H9 (cell line): Measurements from ENCODE around the gene CRMP1. TPM values are rescaled to one million over a fixed set of nuclear protein-coding genes. Genes with fewer than 3 reads are reported as not detected.

Experiments used
- DNase-seq: peaks from one replicate; pipeline ENCODE4 v3.0.0-alpha.2; 2017
- H2AFZ ChIP-seq: one replicate; pipeline ENCODE4 v1.6.1; 2013; ENCODE audit warnings: mild to moderate bottlenecking, low read length, control low read depth, moderate library complexity
- H2AK5ac ChIP-seq: 2 replicates; pipeline ENCODE4 v1.6.1; 2013; ENCODE audit warnings: low read length, control low read depth, mixed read lengths; ENCODE audit not compliant: insufficient read length
- H2BK120ac ChIP-seq: one replicate; pipeline ENCODE4 v1.6.1; 2013; ENCODE audit warnings: low read depth, mild to moderate bottlenecking, low read length, control low read depth, inconsistent platforms; ENCODE audit not compliant: poor library complexity, severe bottlenecking
- H2BK12ac ChIP-seq: 2 replicates; pipeline ENCODE4 v1.6.1; 2013; ENCODE audit warnings: low read length, control low read depth, mixed read lengths, low read depth; ENCODE audit not compliant: insufficient read length
- H2BK15ac ChIP-seq: 2 replicates; pipeline ENCODE4 v1.6.1; 2013; ENCODE audit warnings: low read depth, low read length, control low read depth
- H2BK20ac ChIP-seq: one replicate; pipeline ENCODE4 v1.6.1; 2013; ENCODE audit warnings: low read depth, mild to moderate bottlenecking, low read length, control low read depth, inconsistent platforms; ENCODE audit not compliant: poor library complexity, severe bottlenecking
- H2BK5ac ChIP-seq: 2 replicates; pipeline ENCODE4 v1.6.1; 2013; ENCODE audit warnings: low read length, control low read depth, mixed read lengths; ENCODE audit not compliant: insufficient read length
- H3K14ac ChIP-seq: 2 replicates; pipeline ENCODE4 v1.6.1; 2013; ENCODE audit warnings: low read length, control low read depth; ENCODE audit not compliant: insufficient read depth
- H3K18ac ChIP-seq: 2 replicates; pipeline ENCODE4 v1.6.1; 2013; ENCODE audit warnings: low read depth, mild to moderate bottlenecking, mixed read lengths, low read length, control low read depth; ENCODE audit not compliant: insufficient read length
- H3K23ac ChIP-seq: 2 replicates; pipeline ENCODE4 v1.6.1; 2013; ENCODE audit warnings: low read length, control low read depth, mixed read lengths, low read depth; ENCODE audit not compliant: insufficient read length
- H3K23me2 ChIP-seq: 2 replicates; pipeline ENCODE4 v1.6.1; 2013; ENCODE audit warnings: low read depth, mild to moderate bottlenecking, mixed read lengths, low read length, control low read depth; ENCODE audit not compliant: insufficient read length, poor library complexity, severe bottlenecking
- H3K27ac ChIP-seq: 2 replicates; pipeline ENCODE4 v1.5.1; 2013; ENCODE audit warnings: low read length, control low read depth, mixed read lengths, low read depth; ENCODE audit not compliant: insufficient read length
- H3K27me3 ChIP-seq: 2 replicates; pipeline ENCODE4 v1.6.1; 2013; ENCODE audit warnings: low read length, control low read depth, inconsistent platforms; ENCODE audit not compliant: insufficient read depth
- H3K4ac ChIP-seq: 2 replicates; pipeline ENCODE4 v1.6.1; 2013; ENCODE audit warnings: low read depth, mild to moderate bottlenecking, control low read depth, inconsistent platforms, low read length, moderate library complexity
- H3K4me1 ChIP-seq: 2 replicates; pipeline ENCODE4 v1.6.1; 2013; ENCODE audit warnings: low read length, control low read depth, inconsistent platforms; ENCODE audit not compliant: insufficient read depth
- H3K4me2 ChIP-seq: 2 replicates; pipeline ENCODE4 v1.6.1; 2013; ENCODE audit warnings: low read length, control low read depth, mixed read lengths; ENCODE audit not compliant: insufficient read length, insufficient read depth
- H3K56ac ChIP-seq: 2 replicates; pipeline ENCODE4 v1.6.1; 2013; ENCODE audit warnings: low read depth, mild to moderate bottlenecking, mixed read lengths, low read length, control low read depth; ENCODE audit not compliant: insufficient read length
- H3K79me1 ChIP-seq: 2 replicates; pipeline ENCODE4 v1.6.1; 2013; ENCODE audit warnings: low read depth, mild to moderate bottlenecking, moderate library complexity, low read length, control low read depth, inconsistent platforms; ENCODE audit not compliant: insufficient read depth, poor library complexity, severe bottlenecking
- H3K79me2 ChIP-seq: 2 replicates; pipeline ENCODE4 v1.6.1; 2013; ENCODE audit warnings: low read length, control low read depth, inconsistent platforms; ENCODE audit not compliant: insufficient read depth
- H3K9ac ChIP-seq: 2 replicates; pipeline ENCODE4 v1.6.1; 2013; ENCODE audit warnings: low read length, control low read depth, mixed read lengths; ENCODE audit not compliant: insufficient read length; ENCODE audit errors: extremely low read depth
- H3K9me3 ChIP-seq: one replicate; pipeline ENCODE4 v1.6.1; 2013; ENCODE audit warnings: low read depth, low read length, inconsistent platforms; ENCODE audit not compliant: control insufficient read depth
- H3T11ph ChIP-seq: one replicate; pipeline ENCODE4 v1.6.1; 2013; ENCODE audit warnings: mild to moderate bottlenecking, low read length, control low read depth, inconsistent platforms
- H4K20me1 ChIP-seq: one replicate; pipeline ENCODE4 v1.6.1; 2013; ENCODE audit not compliant: control insufficient read depth, insufficient read length, insufficient read depth
- H4K5ac ChIP-seq: 2 replicates; pipeline ENCODE4 v1.6.1; 2013; ENCODE audit warnings: low read depth, mild to moderate bottlenecking, mixed read lengths, low read length, control low read depth; ENCODE audit not compliant: insufficient read length
- H4K8ac ChIP-seq: replicated peaks from 2 replicates; pipeline ENCODE4 v1.6.1; 2013; ENCODE audit warnings: low read length, control low read depth, mixed read lengths, low read depth; ENCODE audit not compliant: insufficient read length
- H4K91ac ChIP-seq: 2 replicates; pipeline ENCODE4 v1.6.1; 2013; ENCODE audit warnings: low read depth, mild to moderate bottlenecking, moderate library complexity, mixed read lengths, low read length, control low read depth; ENCODE audit not compliant: insufficient read length
- H3K27ac Mint-ChIP-seq, 3 experiments: 2 replicates in 2 of 3; 3 replicates in 1 of 3; pipeline ENCODE4 v1.8.0; 2020 to 2021; ENCODE audit warnings: mixed read lengths in 3 of 3, mild to moderate bottlenecking in 1 of 3, moderate library complexity in 1 of 3
- H3K27me3 Mint-ChIP-seq: 2 replicates; pipeline ENCODE4 v1.8.0; 2021; ENCODE audit warnings: low read depth, mild to moderate bottlenecking, moderate library complexity, mixed read lengths
- H3K36me3 Mint-ChIP-seq, 3 experiments: 2 replicates in 2 of 3; 3 replicates in 1 of 3; pipeline ENCODE4 v1.8.0; 2020 to 2021; ENCODE audit warnings: low read depth in 3 of 3, mixed read lengths in 3 of 3; ENCODE audit not compliant: insufficient read depth in 1 of 3
- H3K4me1 Mint-ChIP-seq, 2 experiments: 2 replicates each; pipeline ENCODE4 v1.8.0; 2020; ENCODE audit warnings: mixed read lengths in 2 of 2
- H3K4me3 Mint-ChIP-seq, 2 experiments: 2 replicates in 1 of 2; 3 replicates in 1 of 2; pipeline ENCODE4 v1.8.0; 2020 to 2021; ENCODE audit warnings: mild to moderate bottlenecking in 2 of 2, mixed read lengths in 2 of 2, moderate library complexity in 1 of 2
- H3K9me3 Mint-ChIP-seq, 2 experiments: 2 replicates in 1 of 2; 3 replicates in 1 of 2; pipeline ENCODE4 v1.8.0; 2020; ENCODE audit warnings: mild to moderate bottlenecking in 2 of 2, mixed read lengths in 2 of 2, moderate library complexity in 1 of 2
- CTCF ChIP-seq: fragments of 200-600 bp; sonication (generic); conservative IDR thresholded peaks from 3 replicates; pipeline ENCODE4 v1.8.0; 2021; ENCODE audit warnings: antibody characterized with exemption, mild to moderate bottlenecking
- WGBS: extraction: QIAGEN DNeasy Blood & Tissue Kit; methylation state at CpG from one replicate; pipeline ENCODE4 v1.1.7; 2013; ENCODE audit warnings: missing lambda C conversion rate, low lambda C conversion rate, mixed read lengths; ENCODE audit not compliant: insufficient read length; ENCODE audit errors: extremely low coverage; 5-methylcytosine and 5-hydroxymethylcytosine counted together
- total RNA-seq: library from RNA; stranded (reverse); gene quantifications from 2 replicates; pipeline ENCODE4 v1.2.1, GENCODE V29; 2021

CRMP1 gene
- total RNA-seq, 1 experiment from 2014 or later = 71.6 TPM

- H3K27me3 Mint-ChIP-seq = no peaks in the 10 kb centered on the region; the same call in 1 of the 2 replicates
These were observed 93.5 kb downstream of the CRMP1 start for GRCh38 chr4:5799406-5799805.

More at GRCh38 chr4:5799406-5799805, 93.5 kb downstream of the CRMP1 start:
- Mint-ChIP-seq H3K36me3 (peaks cover 17 to 36% (median 21%) of the 10 kb centered on the region in 3 experiments; a peak in 6 of 7 replicates), H3K4me3 (no peak overlapping the region), H3K27ac (no peak overlapping the region; a peak in 1 of 7 replicates), H3K9me3 (no peaks in the 10 kb centered on the region), H3K4me1 (no peaks in the 10 kb centered on the region)
- Histone ChIP-seq H2BK5ac (no peak overlapping the region), H3K23me2 (no peaks in the 10 kb centered on the region), H2BK20ac (no peak overlapping the region), H3K23ac (no peak overlapping the region), H2BK15ac (no peak overlapping the region), H4K5ac (no peak overlapping the region), H4K8ac (no peak overlapping the region), H3K9me3 (no peaks in the 10 kb centered on the region), H3K14ac (no peak overlapping the region), H4K91ac (no peak overlapping the region), H3K18ac (no peak overlapping the region), H3K79me1 (no peaks in the 10 kb centered on the region), H3K27ac (no peak overlapping the region), H4K20me1 (no peaks in the 10 kb centered on the region), H3K9ac (no peak overlapping the region), H3K79me2 (no peaks in the 10 kb centered on the region), H2BK120ac (no peak overlapping the region), H3T11ph (no peak overlapping the region), H3K56ac (no peak overlapping the region), H3K4me1 (no peaks in the 10 kb centered on the region), H2AFZ (no peak overlapping the region), H3K4me2 (no peak overlapping the region), H2BK12ac (no peak overlapping the region), H2AK5ac (no peak overlapping the region), H3K27me3 (no peaks in the 10 kb centered on the region), H3K4ac (no peak overlapping the region)
- DNase-seq = no peak
- WGBS = no CpG with 5 or more reads among the region's 11 CpGs
- no peak for TF ChIP-seq CTCF
